DOHH2 (cell line): ENCODE measurements around the gene AQP9.

Experiments used
- EZH2phosphoT487 ChIP-seq: fragments of 200-600 bp; sonication (generic); IDR thresholded peaks from 2 replicates; pipeline ENCODE4 v1.6.1; 2017; ENCODE audit warnings: borderline replicate concordance, mild to moderate bottlenecking, antibody characterized with exemption, low read length, moderate library complexity, mixed read lengths
- TF ChIP-seq, protein P1 (sequence below): fragments of 200-600 bp; sonication (generic); IDR thresholded peaks from one replicate; pipeline ENCODE4 v1.5.1; 2014; ENCODE audit warnings: antibody characterized with exemption, mild to moderate bottlenecking, low read depth, low read length; ENCODE audit not compliant: poor library complexity, severe bottlenecking

DNA sequence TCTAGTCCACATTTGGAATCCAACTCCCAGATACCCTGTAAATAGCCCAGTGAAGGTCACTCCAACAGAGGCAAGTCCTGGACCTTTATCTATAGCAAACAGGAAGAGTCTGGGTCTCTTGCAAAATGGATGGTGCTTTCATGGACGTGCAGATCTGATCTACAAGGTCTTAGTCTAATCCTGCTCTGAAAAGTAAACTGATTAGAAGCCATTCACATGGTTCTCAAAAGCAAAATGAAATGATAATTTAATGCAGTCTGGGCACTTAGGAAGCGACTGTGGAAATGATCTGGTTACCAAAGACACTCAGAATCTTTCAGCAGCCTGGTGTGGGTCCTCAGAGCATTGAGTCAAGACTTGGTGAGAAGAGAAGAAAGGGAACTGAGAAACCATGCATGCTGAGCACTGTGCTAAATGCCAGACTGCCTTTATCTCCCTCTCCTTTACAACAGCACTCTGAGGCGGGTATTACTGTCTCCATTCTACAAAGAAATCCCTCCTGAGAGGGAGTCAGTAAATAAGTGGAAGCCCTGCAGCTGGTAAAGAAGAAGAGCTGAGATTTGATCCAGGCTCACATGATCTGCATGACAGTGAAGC lies 29.0 kb downstream of the AQP9 start:
- TF ChIP-seq, protein P1, sequence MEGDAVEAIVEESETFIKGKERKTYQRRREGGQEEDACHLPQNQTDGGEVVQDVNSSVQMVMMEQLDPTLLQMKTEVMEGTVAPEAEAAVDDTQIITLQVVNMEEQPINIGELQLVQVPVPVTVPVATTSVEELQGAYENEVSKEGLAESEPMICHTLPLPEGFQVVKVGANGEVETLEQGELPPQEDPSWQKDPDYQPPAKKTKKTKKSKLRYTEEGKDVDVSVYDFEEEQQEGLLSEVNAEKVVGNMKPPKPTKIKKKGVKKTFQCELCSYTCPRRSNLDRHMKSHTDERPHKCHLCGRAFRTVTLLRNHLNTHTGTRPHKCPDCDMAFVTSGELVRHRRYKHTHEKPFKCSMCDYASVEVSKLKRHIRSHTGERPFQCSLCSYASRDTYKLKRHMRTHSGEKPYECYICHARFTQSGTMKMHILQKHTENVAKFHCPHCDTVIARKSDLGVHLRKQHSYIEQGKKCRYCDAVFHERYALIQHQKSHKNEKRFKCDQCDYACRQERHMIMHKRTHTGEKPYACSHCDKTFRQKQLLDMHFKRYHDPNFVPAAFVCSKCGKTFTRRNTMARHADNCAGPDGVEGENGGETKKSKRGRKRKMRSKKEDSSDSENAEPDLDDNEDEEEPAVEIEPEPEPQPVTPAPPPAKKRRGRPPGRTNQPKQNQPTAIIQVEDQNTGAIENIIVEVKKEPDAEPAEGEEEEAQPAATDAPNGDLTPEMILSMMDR = no peak
- no peak for TF ChIP-seq EZH2phosphoT487
